H9 (cell line): ENCODE measurements around the gene SUPT5H. TPM values are rescaled to one million over a fixed set of nuclear protein-coding genes. Genes with fewer than 3 reads are reported as not detected.

ENCODE experiments used
- DNase-seq: peaks from one replicate; pipeline ENCODE4 v3.0.0-alpha.2; 2017
- H2AFZ ChIP-seq: one replicate; pipeline ENCODE4 v1.6.1; 2013; ENCODE audit warnings: mild to moderate bottlenecking, low read length, control low read depth, moderate library complexity
- H2AK5ac ChIP-seq: 2 replicates; pipeline ENCODE4 v1.6.1; 2013; ENCODE audit warnings: low read length, control low read depth, mixed read lengths; ENCODE audit not compliant: insufficient read length
- H2BK120ac ChIP-seq: one replicate; pipeline ENCODE4 v1.6.1; 2013; ENCODE audit warnings: low read depth, mild to moderate bottlenecking, low read length, control low read depth, inconsistent platforms; ENCODE audit not compliant: poor library complexity, severe bottlenecking
- H2BK12ac ChIP-seq: 2 replicates; pipeline ENCODE4 v1.6.1; 2013; ENCODE audit warnings: low read length, control low read depth, mixed read lengths, low read depth; ENCODE audit not compliant: insufficient read length
- H2BK15ac ChIP-seq: 2 replicates; pipeline ENCODE4 v1.6.1; 2013; ENCODE audit warnings: low read depth, low read length, control low read depth
- H2BK20ac ChIP-seq: one replicate; pipeline ENCODE4 v1.6.1; 2013; ENCODE audit warnings: low read depth, mild to moderate bottlenecking, low read length, control low read depth, inconsistent platforms; ENCODE audit not compliant: poor library complexity, severe bottlenecking
- H2BK5ac ChIP-seq: 2 replicates; pipeline ENCODE4 v1.6.1; 2013; ENCODE audit warnings: low read length, control low read depth, mixed read lengths; ENCODE audit not compliant: insufficient read length
- H3K14ac ChIP-seq: 2 replicates; pipeline ENCODE4 v1.6.1; 2013; ENCODE audit warnings: low read length, control low read depth; ENCODE audit not compliant: insufficient read depth
- H3K18ac ChIP-seq: 2 replicates; pipeline ENCODE4 v1.6.1; 2013; ENCODE audit warnings: low read depth, mild to moderate bottlenecking, mixed read lengths, low read length, control low read depth; ENCODE audit not compliant: insufficient read length
- H3K23ac ChIP-seq: 2 replicates; pipeline ENCODE4 v1.6.1; 2013; ENCODE audit warnings: low read length, control low read depth, mixed read lengths, low read depth; ENCODE audit not compliant: insufficient read length
- H3K23me2 ChIP-seq: 2 replicates; pipeline ENCODE4 v1.6.1; 2013; ENCODE audit warnings: low read depth, mild to moderate bottlenecking, mixed read lengths, low read length, control low read depth; ENCODE audit not compliant: insufficient read length, poor library complexity, severe bottlenecking
- H3K27ac ChIP-seq: 2 replicates; pipeline ENCODE4 v1.5.1; 2013; ENCODE audit warnings: low read length, control low read depth, mixed read lengths, low read depth; ENCODE audit not compliant: insufficient read length
- H3K27me3 ChIP-seq: 2 replicates; pipeline ENCODE4 v1.6.1; 2013; ENCODE audit warnings: low read length, control low read depth, inconsistent platforms; ENCODE audit not compliant: insufficient read depth
- H3K4ac ChIP-seq: 2 replicates; pipeline ENCODE4 v1.6.1; 2013; ENCODE audit warnings: low read depth, mild to moderate bottlenecking, control low read depth, inconsistent platforms, low read length, moderate library complexity
- H3K4me1 ChIP-seq: 2 replicates; pipeline ENCODE4 v1.6.1; 2013; ENCODE audit warnings: low read length, control low read depth, inconsistent platforms; ENCODE audit not compliant: insufficient read depth
- H3K4me2 ChIP-seq: 2 replicates; pipeline ENCODE4 v1.6.1; 2013; ENCODE audit warnings: low read length, control low read depth, mixed read lengths; ENCODE audit not compliant: insufficient read length, insufficient read depth
- H3K56ac ChIP-seq: 2 replicates; pipeline ENCODE4 v1.6.1; 2013; ENCODE audit warnings: low read depth, mild to moderate bottlenecking, mixed read lengths, low read length, control low read depth; ENCODE audit not compliant: insufficient read length
- H3K79me1 ChIP-seq: 2 replicates; pipeline ENCODE4 v1.6.1; 2013; ENCODE audit warnings: low read depth, mild to moderate bottlenecking, moderate library complexity, low read length, control low read depth, inconsistent platforms; ENCODE audit not compliant: insufficient read depth, poor library complexity, severe bottlenecking
- H3K79me2 ChIP-seq: 2 replicates; pipeline ENCODE4 v1.6.1; 2013; ENCODE audit warnings: low read length, control low read depth, inconsistent platforms; ENCODE audit not compliant: insufficient read depth
- H3K9ac ChIP-seq: 2 replicates; pipeline ENCODE4 v1.6.1; 2013; ENCODE audit warnings: low read length, control low read depth, mixed read lengths; ENCODE audit not compliant: insufficient read length; ENCODE audit errors: extremely low read depth
- H3K9me3 ChIP-seq: one replicate; pipeline ENCODE4 v1.6.1; 2013; ENCODE audit warnings: low read depth, low read length, inconsistent platforms; ENCODE audit not compliant: control insufficient read depth
- H3T11ph ChIP-seq: one replicate; pipeline ENCODE4 v1.6.1; 2013; ENCODE audit warnings: mild to moderate bottlenecking, low read length, control low read depth, inconsistent platforms
- H4K20me1 ChIP-seq: one replicate; pipeline ENCODE4 v1.6.1; 2013; ENCODE audit not compliant: control insufficient read depth, insufficient read length, insufficient read depth
- H4K5ac ChIP-seq: 2 replicates; pipeline ENCODE4 v1.6.1; 2013; ENCODE audit warnings: low read depth, mild to moderate bottlenecking, mixed read lengths, low read length, control low read depth; ENCODE audit not compliant: insufficient read length
- H4K8ac ChIP-seq: replicated peaks from 2 replicates; pipeline ENCODE4 v1.6.1; 2013; ENCODE audit warnings: low read length, control low read depth, mixed read lengths, low read depth; ENCODE audit not compliant: insufficient read length
- H4K91ac ChIP-seq: 2 replicates; pipeline ENCODE4 v1.6.1; 2013; ENCODE audit warnings: low read depth, mild to moderate bottlenecking, moderate library complexity, mixed read lengths, low read length, control low read depth; ENCODE audit not compliant: insufficient read length
- H3K27ac Mint-ChIP-seq, 3 experiments: 2 replicates in 2 of 3; 3 replicates in 1 of 3; pipeline ENCODE4 v1.8.0; 2020 to 2021; ENCODE audit warnings: mixed read lengths in 3 of 3, mild to moderate bottlenecking in 1 of 3, moderate library complexity in 1 of 3
- H3K27me3 Mint-ChIP-seq: 2 replicates; pipeline ENCODE4 v1.8.0; 2021; ENCODE audit warnings: low read depth, mild to moderate bottlenecking, moderate library complexity, mixed read lengths
- H3K36me3 Mint-ChIP-seq, 3 experiments: 2 replicates in 2 of 3; 3 replicates in 1 of 3; pipeline ENCODE4 v1.8.0; 2020 to 2021; ENCODE audit warnings: low read depth in 3 of 3, mixed read lengths in 3 of 3; ENCODE audit not compliant: insufficient read depth in 1 of 3
- H3K4me1 Mint-ChIP-seq, 2 experiments: 2 replicates each; pipeline ENCODE4 v1.8.0; 2020; ENCODE audit warnings: mixed read lengths in 2 of 2
- H3K4me3 Mint-ChIP-seq, 2 experiments: 2 replicates in 1 of 2; 3 replicates in 1 of 2; pipeline ENCODE4 v1.8.0; 2020 to 2021; ENCODE audit warnings: mild to moderate bottlenecking in 2 of 2, mixed read lengths in 2 of 2, moderate library complexity in 1 of 2
- H3K9me3 Mint-ChIP-seq, 2 experiments: 2 replicates in 1 of 2; 3 replicates in 1 of 2; pipeline ENCODE4 v1.8.0; 2020; ENCODE audit warnings: mild to moderate bottlenecking in 2 of 2, mixed read lengths in 2 of 2, moderate library complexity in 1 of 2
- WGBS: extraction: QIAGEN DNeasy Blood & Tissue Kit; methylation state at CpG from one replicate; pipeline ENCODE4 v1.1.7; 2013; ENCODE audit warnings: missing lambda C conversion rate, low lambda C conversion rate, mixed read lengths; ENCODE audit not compliant: insufficient read length; ENCODE audit errors: extremely low coverage; 5-methylcytosine and 5-hydroxymethylcytosine counted together
- total RNA-seq: library from RNA; stranded (reverse); gene quantifications from 2 replicates; pipeline ENCODE4 v1.2.1, GENCODE V29; 2021
- TF ChIP-seq, protein P1 (sequence below): fragments of 200-600 bp; sonication (generic); conservative IDR thresholded peaks from 3 replicates; pipeline ENCODE4 v1.8.0; 2021; ENCODE audit warnings: antibody characterized with exemption, mild to moderate bottlenecking

SUPT5H gene
- total RNA-seq, 1 experiment from 2014 or later, result 145 TPM

DNA sequence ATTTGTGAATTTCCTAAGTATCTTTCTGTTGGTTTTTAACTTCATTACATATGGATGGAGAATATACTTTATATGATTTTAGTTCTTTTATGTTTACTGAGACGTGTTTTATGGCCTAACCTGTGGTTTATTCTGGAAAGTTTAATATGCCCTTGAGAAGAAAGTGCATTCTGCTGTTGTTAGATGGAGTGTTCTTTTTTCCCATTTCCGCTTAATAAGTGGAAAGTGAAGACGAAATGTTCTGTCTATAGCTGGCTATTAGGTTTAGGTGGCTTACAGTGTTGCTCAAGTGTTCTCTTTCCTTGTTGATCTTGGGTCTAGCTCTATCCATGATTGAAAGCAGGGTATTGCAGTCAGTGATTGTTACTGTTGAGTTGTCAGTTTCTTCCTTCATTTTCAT lies 18.0 kb downstream of the SUPT5H start:
- Histone ChIP-seq H3K18ac (no peak overlapping the region), H2AFZ (no peak overlapping the region), H2BK12ac (no peak overlapping the region), H3K9ac (no peak overlapping the region), H2BK15ac (no peak overlapping the region), H3K23ac (no peak overlapping the region), H3K56ac (no peak overlapping the region), H4K20me1 (peaks cover 3% of the 10 kb centered on the region), H3K23me2 (no peaks in the 10 kb centered on the region), H3K4ac (no peak overlapping the region), H2BK20ac (no peak overlapping the region), H3K27ac (no peak overlapping the region), H4K8ac (no peak overlapping the region), H3K27me3 (no peaks in the 10 kb centered on the region), H3K4me2 (no peak overlapping the region), H3K14ac (no peak overlapping the region), H2AK5ac (no peak overlapping the region), H4K5ac (no peak overlapping the region), H3K9me3 (no peaks in the 10 kb centered on the region), H3T11ph (no peak overlapping the region), H2BK120ac (no peak overlapping the region), H3K79me2 (no peaks in the 10 kb centered on the region), H2BK5ac (no peak overlapping the region), H3K79me1 (no peaks in the 10 kb centered on the region), H4K91ac (no peak overlapping the region), H3K4me1 (no peaks in the 10 kb centered on the region)
- no CpG with 5 or more reads among the region's 3 CpGs for WGBS
- Mint-ChIP-seq H3K9me3 (no peaks in the 10 kb centered on the region), H3K36me3 (peaks cover 50 to 79% (median 75%) of the 10 kb centered on the region in 3 experiments), H3K27me3 (no peaks in the 10 kb centered on the region), H3K27ac (no peak overlapping the region), H3K4me3 (no peak overlapping the region), H3K4me1 (no peaks in the 10 kb centered on the region)
- DNase-seq, result no peak
- TF ChIP-seq, protein P1, sequence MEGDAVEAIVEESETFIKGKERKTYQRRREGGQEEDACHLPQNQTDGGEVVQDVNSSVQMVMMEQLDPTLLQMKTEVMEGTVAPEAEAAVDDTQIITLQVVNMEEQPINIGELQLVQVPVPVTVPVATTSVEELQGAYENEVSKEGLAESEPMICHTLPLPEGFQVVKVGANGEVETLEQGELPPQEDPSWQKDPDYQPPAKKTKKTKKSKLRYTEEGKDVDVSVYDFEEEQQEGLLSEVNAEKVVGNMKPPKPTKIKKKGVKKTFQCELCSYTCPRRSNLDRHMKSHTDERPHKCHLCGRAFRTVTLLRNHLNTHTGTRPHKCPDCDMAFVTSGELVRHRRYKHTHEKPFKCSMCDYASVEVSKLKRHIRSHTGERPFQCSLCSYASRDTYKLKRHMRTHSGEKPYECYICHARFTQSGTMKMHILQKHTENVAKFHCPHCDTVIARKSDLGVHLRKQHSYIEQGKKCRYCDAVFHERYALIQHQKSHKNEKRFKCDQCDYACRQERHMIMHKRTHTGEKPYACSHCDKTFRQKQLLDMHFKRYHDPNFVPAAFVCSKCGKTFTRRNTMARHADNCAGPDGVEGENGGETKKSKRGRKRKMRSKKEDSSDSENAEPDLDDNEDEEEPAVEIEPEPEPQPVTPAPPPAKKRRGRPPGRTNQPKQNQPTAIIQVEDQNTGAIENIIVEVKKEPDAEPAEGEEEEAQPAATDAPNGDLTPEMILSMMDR, result no peak
